GM21515 (cell line): ENCODE measurements around the gene COL13A1.

Source experiments
- ATAC-seq: cut with Tn5 transposase; IDR thresholded peaks from one replicate; pipeline ENCODE4 v1.9.1; 2021; ENCODE audit not compliant: unreplicated experiment

The COL13A1 gene

GRCh38 chr10:70000262-70000661 is 198.6 kb downstream of the COL13A1 start:
- ATAC-seq, result no peak

GRCh38 chr10:70007116-70007820 is 205.6 kb downstream of the COL13A1 start:
- no peak for ATAC-seq
